ENCODE data around the gene PSKH1. TPM values are rescaled to one million over a fixed set of nuclear protein-coding genes. Genes with fewer than 3 reads are reported as not detected.

The PSKH1 gene
- total and polyA plus RNA-seq, 9 of the 15 experiments (the other 6 are each of a cell fraction or from before 2014, with no cell fraction given), result 0.96 to 20.9 (median 9.4) TPM

DNA sequence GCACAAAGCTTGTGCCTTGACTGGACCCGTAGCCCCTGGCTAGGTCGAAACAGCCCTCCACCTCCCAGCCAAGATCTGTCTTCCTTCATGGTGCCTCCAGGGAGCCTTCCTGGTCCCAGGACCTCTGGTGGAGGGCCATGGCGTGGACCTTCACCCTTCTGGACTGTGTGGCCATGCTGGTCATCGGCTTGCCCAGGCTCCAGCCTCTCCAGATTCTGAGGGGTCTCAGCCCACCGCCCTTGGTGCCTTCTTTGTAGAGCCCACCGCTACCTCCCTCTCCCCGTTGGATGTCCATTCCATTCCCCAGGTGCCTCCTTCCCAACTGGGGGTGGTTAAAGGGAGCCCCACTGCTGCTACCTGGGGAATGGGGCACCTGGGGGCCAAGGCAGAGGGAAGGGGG lies 35.1 kb downstream of the PSKH1 start:
- ChIA-PET CTCF (ENCODE audit: low intra/inter-chr PET ratio) (interaction anchor here (0.6 to 3.8 kb wide), 6 partner anchors 45 to 407 kb away, joined by 5 to 35 read pairs (median 15); partner anchors contain the start of gene NRN1L), POLR2A (interaction anchor here (0.6 kb wide), 1 partner anchor 19 kb away, joined by 3 read pairs; no protein-coding TSS in a partner anchor)
- intact Hi-C loops (cut with micrococcal nuclease) (loop anchor here (1.0 to 2.0 kb wide), 3 partner anchors 45 to 255 kb away; no protein-coding TSS in a partner anchor), in situ Hi-C loops (cut with MboI) (loop anchor here (5.0 to 10.0 kb wide), 3 partner anchors 111 to 403 kb away; partner anchors contain the start of genes C16orf86, ENKD1 and RIPOR1)
- Histone ChIP-seq H3K4me2 (ENCODE audit: insufficient read depth, low read length) (no peak overlapping the region), H4K20me1 (replicated peaks; ENCODE audit: control insufficient read depth, insufficient read depth, low read length) (peaks cover 10% of the 10 kb centered on the region; the same call in 1 of the 2 replicates), H3K79me2 (ENCODE audit: control insufficient read depth, insufficient read depth, low read length) (no peaks in the 10 kb centered on the region), H3K4me1 (replicated peaks in 1 of 2; ENCODE audit: control insufficient read depth in 2 of 2, insufficient read depth in 2 of 2, low read length in 2 of 2) (peaks cover 0 to 30% of the 10 kb centered on the region in 2 experiments; a peak in 2 of 5 replicates), H3K9me1 (ENCODE audit: control insufficient read depth, insufficient read depth, low read length) (no peaks in the 10 kb centered on the region), H3K9me3 (replicated peaks; ENCODE audit: control insufficient read depth, insufficient read depth, low read depth, low read length) (no peaks in the 10 kb centered on the region), H2AFZ (ENCODE audit: low read depth, low read length) (no peak overlapping the region), H3K27me3 (ENCODE audit: control insufficient read depth in 2 of 2, insufficient read depth in 2 of 2, low read length in 2 of 2) (no peaks in the 10 kb centered on the region), H3K9ac (ENCODE audit: insufficient read depth in 1 of 2, low read depth in 2 of 2, low read length in 2 of 2) (no peak overlapping the region), H3K36me3 (ENCODE audit: control insufficient read depth, insufficient read depth, low read length) (peaks cover 18% of the 10 kb centered on the region; the same call in 2 of the 3 replicates), H3K4me3 (no peak overlapping the region), H3K27ac (ENCODE audit: extremely low read depth, low read depth, low read length) (no peak overlapping the region)
- WGBS (ENCODE audit: insufficient coverage, low coverage, missing lambda C conversion rate), result 43% methylated on average over 5 of the region's 7 CpGs
- DNase-seq (ENCODE audit: extremely low read depth in 1 of 4, low spot score in 3 of 4), result no peak
- no TSS peak for BruUV-seq (replicated peaks)
- TF ChIP-seq CXXC5 (CRISPR knock-in tag; IDR thresholded peaks at IDR 0.05) (no peak), POLR3G (IDR thresholded peaks at IDR 0.05; ENCODE audit: extremely low read depth, insufficient read length, insufficient replicate concordance) (no peak), RBFOX2 (IDR thresholded peaks at IDR 0.05; ENCODE audit: low read depth, low read length) (0 out of 2 replicates have a peak, but pooled peaks have one; percentile 6), ZNF282 (CRISPR knock-in tag; IDR thresholded peaks at IDR 0.05) (0 out of 2 replicates have a peak, but pooled peaks have one; percentile 20)
- FAIRE-seq, result no peak
- peak; percentile 9; the same call in 2 of the 3 replicates for ATAC-seq
